WTC11 (cell line): ENCODE measurements around the gene GLMN.

Experiments used
- CTCF ChIP-seq: fragments of 200-600 bp; IDR thresholded peaks from 2 replicates; pipeline ENCODE4 v1.8.0; 2022; ENCODE audit warnings: antibody characterized with exemption
- JUN ChIP-seq: sonication (generic); formaldehyde crosslinking; IDR thresholded peaks from 2 replicates; pipeline ENCODE4 v1.8.0; 2023; ENCODE audit warnings: mild to moderate bottlenecking, missing genetic modification reagents
- MAX ChIP-seq: sonication (generic); formaldehyde crosslinking; IDR thresholded peaks from 2 replicates; pipeline ENCODE4 v1.8.0; 2022; ENCODE audit warnings: mild to moderate bottlenecking, missing genetic modification reagents
- NFE2L1 ChIP-seq: sonication (generic); formaldehyde crosslinking; IDR thresholded peaks from 2 replicates; pipeline ENCODE4 v1.8.1; 2023; ENCODE audit warnings: missing genetic modification reagents

GRCh38 chr1:92240034-92240433 is 58.8 kb downstream of the GLMN start:
- TF ChIP-seq MAX (no peak), CTCF (no peak), NFE2L1 (no peak), JUN (no peak)
